ENCODE measurements around the gene MYL4. TPM values are rescaled to one million over a fixed set of nuclear protein-coding genes. Genes with fewer than 3 reads are reported as not detected.

Gene MYL4
- total RNA-seq, 6 experiments from 2014 or later = not detected

- peaks cover 44% of the 10 kb centered on the region for H3K4me1 Mint-ChIP-seq (ENCODE audit: low read depth)
- no peak overlapping the region for H3K4me3 Mint-ChIP-seq
- DNase-seq = no peak
- H3K9me3 Mint-ChIP-seq = peaks cover 15% of the 10 kb centered on the region
- H3K27ac Mint-ChIP-seq = no peak overlapping the region
- TF ChIP-seq CTCF (IDR thresholded peaks at IDR 0.05) = no peak
- peaks cover 18% of the 10 kb centered on the region for H3K36me3 Mint-ChIP-seq (ENCODE audit: low read depth)
- peaks cover 2% of the 10 kb centered on the region; the same call in 1 of the 2 replicates for H3K27me3 Mint-ChIP-seq (ENCODE audit: insufficient read depth)
Measured at GRCh38 chr17:47272491-47272890, 63.3 kb downstream of the MYL4 start.

GRCh38 chr17:47273245-47273644 lies 64.1 kb downstream of the MYL4 start:
- Mint-ChIP-seq H3K4me1 (ENCODE audit: low read depth) (peaks cover 44% of the 10 kb centered on the region), H3K36me3 (ENCODE audit: low read depth) (peaks cover 14% of the 10 kb centered on the region), H3K27me3 (ENCODE audit: insufficient read depth) (peaks cover 2% of the 10 kb centered on the region; the same call in 1 of the 2 replicates), H3K4me3 (no peak overlapping the region), H3K9me3 (peaks cover 10% of the 10 kb centered on the region), H3K27ac (no peak overlapping the region)
- TF ChIP-seq CTCF (IDR thresholded peaks at IDR 0.05) = no peak
- DNase-seq = no peak

Other genes with a start within 250 kb of the MYL4 start
- gene RPRML, start 230.1 kb upstream of the MYL4 start, total RNA-seq (2021; fragmentation: NEBNext Ultra II Directional; extraction: Animal tissue kit (Norgen Biotek cat#: 25700)) = not detected
- gene CDC27, start 20.1 kb upstream of the MYL4 start, total RNA-seq (2021; fragmentation: NEBNext Ultra II Directional; extraction: Animal tissue kit (Norgen Biotek cat#: 25700)) = 100 to 1,000 TPM; 144 to 202 (median 170) TPM
- 1 to 10 TPM; 2.2 to 4.1 (median 2.9) TPM for gene ITGB3, start 44.5 kb downstream of the MYL4 start, total RNA-seq (2021; fragmentation: NEBNext Ultra II Directional; extraction: Animal tissue kit (Norgen Biotek cat#: 25700))
- gene EFCAB13, start 114.6 kb downstream of the MYL4 start, total RNA-seq (2021; fragmentation: NEBNext Ultra II Directional; extraction: Animal tissue kit (Norgen Biotek cat#: 25700)) = 1 to 10 TPM in 4 of 6 experiments, under 1 TPM in 2; 0.59 to 1.8 (median 1.2) TPM

Data from HFFc6 (cell line).